ACHN (cell line): ENCODE data around the gene APIP.

ENCODE experiments used
- DNase-seq: peaks from one replicate; pipeline ENCODE4 v3.0.0-alpha.2; 2015
- in situ Hi-C: cut with HindIII; loops from 2 replicates; pipeline ENCODE4 v1.10.0; 2017; ENCODE audit warnings: low sequenced_read_pairs, low pct_ligation_motif_present, low pct_unique_long_range_greater_than_20kb

The APIP gene, protein sequence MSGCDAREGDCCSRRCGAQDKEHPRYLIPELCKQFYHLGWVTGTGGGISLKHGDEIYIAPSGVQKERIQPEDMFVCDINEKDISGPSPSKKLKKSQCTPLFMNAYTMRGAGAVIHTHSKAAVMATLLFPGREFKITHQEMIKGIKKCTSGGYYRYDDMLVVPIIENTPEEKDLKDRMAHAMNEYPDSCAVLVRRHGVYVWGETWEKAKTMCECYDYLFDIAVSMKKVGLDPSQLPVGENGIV

DNA sequence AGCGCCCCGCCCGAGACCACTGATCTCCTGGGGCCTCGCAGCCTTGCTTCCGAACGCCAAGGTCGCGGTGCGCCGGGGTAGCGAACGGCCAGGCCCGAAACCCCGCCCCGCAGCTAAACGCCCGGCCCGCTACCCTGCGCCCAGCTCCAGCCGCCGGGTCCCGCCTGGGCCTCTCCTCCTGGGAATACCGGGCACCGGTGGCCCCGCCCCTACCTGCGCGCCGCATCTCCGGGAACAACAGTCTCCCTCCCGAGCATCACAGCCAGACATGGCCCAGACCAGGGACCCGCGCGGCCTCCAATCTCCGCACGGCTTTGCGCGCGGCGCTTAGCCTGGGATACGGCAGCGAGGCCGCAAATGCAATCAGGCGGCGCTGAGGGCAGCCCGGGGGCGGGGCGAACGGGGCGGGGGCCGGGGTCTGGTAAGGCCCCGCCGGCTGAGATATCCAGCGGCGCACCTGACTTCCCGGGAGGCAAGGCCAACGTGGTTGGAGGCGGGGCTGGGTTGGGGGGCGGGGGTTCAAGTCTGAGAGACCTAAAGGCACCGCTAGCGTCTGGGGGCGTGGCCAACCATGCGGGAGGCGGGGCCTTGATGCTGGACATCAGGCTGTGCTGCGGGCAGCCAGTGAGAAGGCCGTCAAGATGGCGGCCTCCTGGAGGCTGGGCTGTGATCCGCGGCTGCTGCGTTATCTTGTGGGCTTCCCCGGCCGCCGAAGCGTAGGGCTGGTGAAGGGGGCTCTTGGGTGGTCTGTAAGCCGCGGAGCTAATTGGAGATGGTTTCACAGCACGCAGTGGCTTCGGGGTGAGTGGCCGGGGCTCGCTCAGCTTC lies at the start of gene APIP, which contains the start of gene PDHX:
TSS of gene APIP (minus strand) at position 365 of the 828 bp plus-strand sequence. CDS start at position 270, 95 bp downstream.
TSS of gene PDHX (plus strand) at position 604 of the 828 bp plus-strand sequence. CDS start at position 642, 38 bp downstream.
- peak; percentile 97 for DNase-seq
- in situ Hi-C loops, result no loop called here

DNA sequence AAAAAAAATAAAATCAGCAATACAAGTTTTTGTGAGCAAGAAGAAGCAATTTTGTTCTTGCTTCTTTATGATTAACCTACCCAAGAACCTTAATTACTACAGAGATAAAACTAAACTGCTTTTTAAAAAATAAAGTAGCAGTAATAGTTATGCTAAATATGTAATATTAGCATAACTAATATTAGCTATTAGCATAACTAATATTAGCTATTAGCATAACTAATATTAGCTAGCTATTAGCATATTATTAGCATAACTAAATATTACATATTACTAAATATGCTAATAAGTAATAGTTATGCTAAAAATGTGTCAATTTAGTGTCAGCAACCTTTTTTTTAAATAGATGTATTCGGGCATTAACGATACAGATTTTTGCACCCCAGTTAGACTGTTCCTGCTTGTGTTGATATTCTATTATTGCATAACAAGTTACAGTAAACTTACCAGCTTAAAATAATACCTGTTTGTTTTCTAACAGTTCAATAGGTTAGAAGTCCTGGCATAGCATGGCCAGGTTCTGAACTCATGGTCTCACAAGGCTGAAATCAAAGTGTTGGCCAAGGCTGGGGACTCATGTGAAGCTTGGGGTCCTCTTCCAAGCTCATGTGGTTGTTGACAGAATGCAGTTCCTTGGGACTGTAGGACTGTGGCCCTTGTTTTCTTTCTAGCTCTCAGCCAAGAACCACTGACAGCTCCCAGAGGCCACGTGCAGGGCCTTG lies 48.6 kb upstream of the APIP start:
- in situ Hi-C loops, result no loop called here
- DNase-seq, result no peak

GRCh38 chr11:34963351-34963750 lies 47.2 kb upstream of the APIP start:
- DNase-seq, result no peak
- in situ Hi-C loops, result no loop called here

- no peak for DNase-seq
- in situ Hi-C loops, result no loop called here
Observed at GRCh38 chr11:34962034-34962433, 45.9 kb upstream of the APIP start.

GRCh38 chr11:34960277-34960676 lies 44.1 kb upstream of the APIP start:
- in situ Hi-C loops, result no loop called here
- DNase-seq, result no peak

- in situ Hi-C loops, result no loop called here
- no peak for DNase-seq
Observed at GRCh38 chr11:34959770-34960169, 43.6 kb upstream of the APIP start.

DNA sequence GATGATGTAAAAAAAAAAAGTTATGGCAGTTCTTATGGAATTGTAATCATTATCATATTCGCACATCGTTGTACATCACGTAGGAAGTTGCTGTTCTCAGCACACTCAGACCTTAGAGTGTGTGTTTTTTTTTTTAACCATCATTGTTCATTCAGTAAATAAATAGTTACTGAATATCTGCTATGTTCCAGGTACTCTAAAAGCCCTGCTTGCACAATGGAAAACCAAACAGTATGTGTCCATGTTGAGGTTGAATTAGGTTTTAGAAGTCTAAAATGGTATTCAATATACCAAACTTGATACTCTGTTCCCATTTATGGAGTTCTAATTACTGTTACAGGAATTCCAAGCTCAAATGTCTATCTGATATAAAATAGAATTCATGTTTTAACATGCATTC lies 41.4 kb upstream of the APIP start:
- DNase-seq, result no peak
- in situ Hi-C loops, result no loop called here

DNA sequence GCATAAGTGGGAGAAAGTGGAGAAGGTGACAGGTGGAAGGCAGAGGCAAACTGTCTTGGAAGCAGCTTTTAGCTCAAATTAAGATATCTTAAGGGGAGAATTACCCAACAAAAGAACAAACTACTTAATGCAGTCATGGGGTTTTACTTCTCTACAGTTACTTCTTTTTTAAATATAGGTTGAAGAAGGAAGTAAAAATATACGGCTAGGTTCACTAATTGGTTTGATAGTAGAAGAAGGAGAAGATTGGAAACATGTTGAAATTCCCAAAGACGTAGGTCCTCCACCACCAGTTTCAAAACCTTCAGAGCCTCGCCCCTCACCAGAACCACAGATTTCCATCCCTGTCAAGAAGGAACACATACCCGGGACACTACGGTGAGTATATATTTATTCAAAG lies 41.0 kb upstream of the APIP start:
- in situ Hi-C loops, result no loop called here

DNA sequence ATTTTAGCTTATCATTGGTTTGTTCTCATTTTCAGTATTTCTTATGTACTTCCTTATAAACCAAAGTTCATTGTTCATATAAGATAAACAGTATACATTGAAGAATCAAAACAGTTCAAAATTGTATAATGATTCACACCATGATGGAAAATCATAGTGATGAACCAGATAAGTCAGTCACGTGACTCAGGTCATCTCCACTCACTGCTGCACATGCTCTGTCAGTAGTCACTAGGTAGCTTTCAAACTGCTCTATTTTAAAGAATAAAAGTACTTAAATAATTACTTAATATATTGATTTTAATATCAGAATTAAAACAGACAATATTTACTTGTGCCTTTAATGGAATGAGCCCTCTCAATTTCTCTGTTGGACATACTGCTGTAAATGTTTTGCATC lies 37.8 kb upstream of the APIP start:
- no peak for DNase-seq
- in situ Hi-C loops, result no loop called here

More for the DNA sequence above, 41.0 kb upstream of the APIP start:
- DNase-seq, result no peak

GRCh38 chr11:34948696-34949095 lies 32.5 kb upstream of the APIP start:
- in situ Hi-C loops, result no loop called here
- no peak for DNase-seq

GRCh38 chr11:34944692-34945091 lies 28.5 kb upstream of the APIP start:
- no peak for DNase-seq
- in situ Hi-C loops, result no loop called here

GRCh38 chr11:34941688-34942087 lies 25.5 kb upstream of the APIP start:
- in situ Hi-C loops, result no loop called here

DNA sequence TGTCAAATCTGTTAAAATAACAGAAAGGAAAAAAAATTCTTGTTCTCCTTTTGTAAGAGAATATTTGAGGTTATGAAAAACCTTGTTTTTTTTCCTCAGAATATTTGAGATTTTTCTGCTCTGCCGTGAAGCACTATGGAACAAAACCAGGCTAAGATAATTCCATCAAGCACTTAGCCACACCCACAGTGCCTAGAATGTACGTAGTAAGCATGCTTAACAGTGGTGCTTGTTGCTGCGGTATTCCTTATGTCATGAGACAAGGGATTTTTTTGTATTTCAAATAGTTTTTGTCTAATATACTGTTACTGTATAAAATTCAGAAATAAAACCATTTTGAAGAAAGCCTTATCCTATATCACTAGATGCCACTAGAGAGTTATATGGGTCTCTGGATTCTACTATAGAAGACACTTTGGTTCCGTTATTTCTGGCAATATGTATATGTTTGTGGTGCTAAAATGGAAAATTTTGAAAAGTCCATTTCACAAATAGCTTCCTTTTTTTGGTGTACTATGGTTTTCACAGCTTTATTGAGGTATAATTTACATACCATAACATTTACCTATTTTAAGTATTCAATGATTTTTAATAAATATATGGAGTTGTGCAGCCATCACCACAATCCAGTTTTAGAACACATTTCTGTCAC lies 24.0 kb upstream of the APIP start:
- DNase-seq, result no peak
- in situ Hi-C loops, result no loop called here

More at GRCh38 chr11:34941688-34942087, 25.5 kb upstream of the APIP start:
- DNase-seq, result no peak

DNA sequence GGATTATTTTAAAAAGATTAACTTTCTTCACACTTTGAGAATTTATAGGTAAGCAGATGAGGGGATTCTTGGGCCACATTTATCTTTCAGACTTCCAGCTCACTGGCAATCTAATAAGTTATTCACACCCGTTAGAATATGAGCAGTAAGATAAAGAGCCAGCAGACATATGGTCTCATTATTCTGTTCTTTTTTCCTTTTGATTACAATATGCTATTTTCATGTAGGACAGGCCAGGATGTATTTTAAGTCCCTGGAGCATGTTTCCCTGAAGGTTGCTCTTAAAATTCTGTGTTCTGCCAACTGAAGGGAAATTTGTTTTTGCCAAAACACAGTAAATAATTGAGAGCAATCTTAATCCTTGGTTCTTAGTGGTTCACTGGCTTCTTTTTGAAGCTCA lies 22.4 kb upstream of the APIP start:
- in situ Hi-C loops, result no loop called here
- DNase-seq, result no peak

- in situ Hi-C loops, result no loop called here
- DNase-seq, result no peak
Observed at GRCh38 chr11:34936945-34937629, 20.9 kb upstream of the APIP start.

DNA sequence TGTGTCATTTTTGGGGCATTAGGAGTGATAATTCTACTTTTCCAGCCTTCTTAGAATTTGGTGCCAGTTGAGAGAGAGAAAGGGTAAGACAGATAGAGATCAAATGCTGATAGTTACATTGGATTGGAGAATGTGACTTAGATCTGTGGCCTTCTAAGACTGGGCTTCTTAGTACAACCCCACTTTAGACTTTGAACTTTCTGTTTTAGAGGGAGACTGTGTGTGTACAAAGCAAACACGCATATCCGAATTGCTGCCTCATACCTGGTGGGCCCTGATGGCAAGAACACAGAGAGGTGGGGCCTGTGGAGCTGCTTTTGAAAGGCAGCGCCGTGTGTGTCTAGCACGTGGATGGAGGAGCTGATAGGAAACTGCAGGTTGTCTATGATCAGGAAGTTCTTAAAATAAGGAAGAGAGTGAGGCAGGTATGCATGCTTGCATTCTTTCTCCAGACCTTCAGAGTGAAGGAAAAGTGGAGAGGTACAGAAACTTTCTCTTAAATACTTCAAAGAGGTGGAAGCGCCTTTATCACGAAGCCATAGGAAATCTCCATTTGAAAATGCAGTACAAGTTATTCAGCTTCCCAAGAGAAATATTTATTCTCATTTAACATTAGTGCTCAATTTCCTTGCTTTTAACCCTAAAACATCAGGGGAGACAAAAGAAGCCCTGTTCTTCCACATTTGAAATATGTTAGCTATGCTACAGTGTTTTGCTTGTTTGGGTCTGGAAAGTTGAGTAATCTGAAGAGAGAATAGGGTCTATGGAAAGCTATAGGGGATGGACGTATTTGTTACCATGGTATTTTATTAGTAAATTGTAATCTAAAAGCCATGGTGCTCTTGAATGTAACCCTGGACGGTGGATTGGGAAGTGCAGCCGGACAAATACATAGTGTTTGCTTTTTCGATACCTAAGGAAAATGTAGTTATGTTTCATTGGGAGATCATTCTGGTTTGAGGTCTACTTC lies 13.9 kb upstream of the APIP start:
- no peak for DNase-seq
- in situ Hi-C loops, result no loop called here

GRCh38 chr11:34928960-34929680 lies 12.9 kb upstream of the APIP start:
- no peak for DNase-seq
- in situ Hi-C loops, result no loop called here
